ENCODE results near the gene DDX27. TPM values are rescaled to one million over a fixed set of nuclear protein-coding genes. Genes with fewer than 3 reads are reported as not detected.
"Not testable (repeated sequence)": the region's sequence is repeated elsewhere in the genome, so short reads cannot be mapped to it uniquely, and the experiment has no call there.

DDX27 gene
- total RNA-seq, 1 donor from 2014 or later: 18.2 TPM

DNA sequence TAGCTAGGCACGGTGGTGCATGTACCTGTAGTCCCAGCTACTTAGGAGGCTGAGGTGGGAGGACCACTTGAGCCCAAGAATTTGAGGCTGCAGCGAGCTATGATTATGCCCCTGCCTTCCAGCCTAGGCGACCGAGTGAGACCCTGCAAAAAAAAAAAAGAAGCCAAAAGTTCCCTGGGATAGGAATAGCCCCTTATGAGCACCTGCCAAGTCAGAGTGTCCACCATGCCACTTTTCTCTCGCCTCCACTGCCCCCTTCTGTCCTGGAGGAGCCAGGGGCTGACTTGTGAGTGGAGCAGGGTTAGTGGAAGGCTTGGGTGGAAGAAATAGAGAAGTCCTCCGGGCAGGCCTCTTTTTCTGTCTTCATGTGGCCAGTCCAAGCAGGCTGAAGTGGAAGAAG, 12.1 kb upstream of the DDX27 start:
- no peak for DNase-seq

DNA sequence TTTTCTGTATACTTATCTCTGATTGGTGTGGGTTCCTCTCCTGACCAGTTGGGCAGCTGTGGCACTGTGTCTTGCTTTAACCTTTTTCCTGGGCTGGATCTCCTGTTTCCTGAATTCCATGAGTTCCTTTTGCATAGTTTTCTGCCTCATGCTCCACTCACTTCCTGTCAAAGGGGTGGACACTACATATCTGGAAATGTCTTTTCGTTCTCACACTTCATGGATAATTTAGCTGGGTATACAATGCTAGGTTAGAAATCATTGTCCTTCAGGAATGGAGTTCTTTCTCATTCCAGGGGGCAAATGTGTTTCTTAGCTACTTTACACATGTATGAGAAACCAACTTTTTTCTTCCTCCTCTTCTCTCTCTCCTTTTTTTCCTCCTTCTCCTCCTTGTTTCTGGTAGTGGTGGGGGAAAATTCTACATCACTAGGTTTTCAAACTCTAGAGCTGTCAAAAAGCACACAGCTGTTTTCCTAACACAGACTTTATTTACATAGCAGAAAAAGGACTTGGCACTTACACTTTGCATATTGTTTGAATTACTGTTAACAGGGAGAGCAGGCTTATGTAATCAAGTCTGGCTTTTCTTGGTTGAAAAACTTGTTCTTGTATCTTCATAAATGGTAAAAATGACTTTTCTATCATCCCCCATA, 9.0 kb upstream of the DDX27 start:
- DNase-seq: no peak

- DNase-seq: no peak
These were observed 8.5 kb upstream of the DDX27 start for GRCh38 chr20:49210757-49211110.

GRCh38 chr20:49214571-49214970, 4.6 kb upstream of the DDX27 start:
- DNase-seq: no peak

GRCh38 chr20:49215232-49215631, 4.0 kb upstream of the DDX27 start:
- DNase-seq: no peak

DNA sequence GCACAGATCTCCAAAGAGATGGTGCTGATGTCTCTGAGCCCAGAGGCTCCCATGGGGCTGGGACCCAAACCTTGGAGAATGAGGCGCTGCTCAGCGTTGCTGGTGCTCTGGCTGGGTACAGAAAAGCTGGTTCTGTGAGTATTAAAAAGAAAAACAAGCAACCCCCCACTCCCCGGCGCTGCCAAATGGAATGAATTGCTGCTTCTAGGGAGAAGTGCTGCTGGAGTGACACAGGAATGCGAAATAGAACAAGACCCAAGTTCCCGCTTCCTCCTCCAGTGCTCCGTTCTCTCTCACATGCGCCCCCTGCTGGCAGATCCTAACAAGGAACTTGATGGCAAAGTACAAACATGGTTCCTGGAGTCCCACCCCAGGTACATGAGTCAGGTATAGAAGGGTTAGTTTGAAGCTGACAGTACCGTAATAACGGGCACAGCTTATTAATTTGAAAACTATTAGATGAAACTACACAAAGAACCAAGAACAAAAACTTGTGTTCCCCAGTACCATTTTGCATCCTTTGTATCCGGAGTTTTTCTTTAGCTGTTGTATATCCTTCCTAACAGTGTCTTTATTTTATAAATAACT, 2.1 kb upstream of the DDX27 start:
- peak; percentile 79 for DNase-seq

DNA sequence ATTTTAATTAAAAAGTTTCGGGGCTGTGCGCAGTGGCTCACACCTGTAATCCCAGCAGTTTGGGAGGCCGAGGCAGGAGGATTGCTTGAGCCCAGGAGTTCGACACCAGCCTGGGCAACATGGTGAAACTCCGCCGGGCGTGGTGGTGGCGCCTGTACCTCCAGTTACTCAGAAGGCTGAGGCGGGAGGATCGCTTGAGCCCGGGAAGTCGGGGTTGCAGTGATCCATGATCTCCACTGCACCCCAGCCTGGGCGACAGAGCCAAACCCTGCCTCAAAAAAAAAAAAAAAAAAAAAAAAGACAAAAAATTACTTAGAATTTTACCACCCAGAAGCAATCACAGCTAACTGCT, 501 bp upstream of the DDX27 start:
- DNase-seq: not testable (repeated sequence)

GRCh38 chr20:49219924-49220831, 962 bp downstream of the DDX27 start:
- DNase-seq: no peak

DNA sequence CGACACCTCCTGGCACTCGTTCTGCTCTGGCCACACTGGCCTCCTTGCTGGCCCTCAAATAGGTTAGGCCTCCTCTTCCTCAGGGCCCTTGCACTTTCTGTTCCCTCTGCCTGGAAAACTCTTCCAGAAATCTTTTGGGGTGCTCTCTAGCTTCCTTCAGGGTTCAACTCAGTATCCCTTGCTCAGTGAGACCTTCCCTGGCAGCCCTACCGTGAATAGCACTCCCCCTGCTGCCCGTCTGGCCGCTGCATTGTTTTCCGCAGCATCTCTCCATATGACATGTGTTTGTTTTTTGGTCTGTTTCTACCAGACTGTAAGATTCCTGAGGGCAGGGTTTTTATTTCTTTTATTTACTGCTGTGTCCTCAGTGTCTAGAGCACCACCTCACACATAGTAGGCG, 6.7 kb downstream of the DDX27 start:
- DNase-seq: no peak

DNA sequence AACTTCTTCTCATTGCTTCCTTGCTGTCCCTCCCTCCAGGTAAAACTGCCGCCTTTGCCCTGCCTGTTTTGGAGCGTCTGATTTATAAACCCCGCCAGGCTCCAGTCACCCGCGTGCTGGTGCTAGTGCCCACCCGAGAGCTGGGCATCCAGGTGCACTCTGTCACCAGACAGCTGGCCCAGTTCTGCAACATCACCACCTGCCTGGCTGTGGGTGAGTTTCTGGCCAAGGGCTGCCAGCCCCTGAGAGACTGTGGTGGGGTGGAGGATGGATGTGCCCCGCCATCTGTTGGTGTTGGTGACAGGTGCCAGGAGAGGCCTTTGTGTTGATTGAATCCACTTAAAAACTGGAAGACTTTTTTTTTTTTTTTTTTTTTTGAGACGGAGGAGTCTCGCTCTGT, 9.5 kb downstream of the DDX27 start:
- no peak for DNase-seq

DNA sequence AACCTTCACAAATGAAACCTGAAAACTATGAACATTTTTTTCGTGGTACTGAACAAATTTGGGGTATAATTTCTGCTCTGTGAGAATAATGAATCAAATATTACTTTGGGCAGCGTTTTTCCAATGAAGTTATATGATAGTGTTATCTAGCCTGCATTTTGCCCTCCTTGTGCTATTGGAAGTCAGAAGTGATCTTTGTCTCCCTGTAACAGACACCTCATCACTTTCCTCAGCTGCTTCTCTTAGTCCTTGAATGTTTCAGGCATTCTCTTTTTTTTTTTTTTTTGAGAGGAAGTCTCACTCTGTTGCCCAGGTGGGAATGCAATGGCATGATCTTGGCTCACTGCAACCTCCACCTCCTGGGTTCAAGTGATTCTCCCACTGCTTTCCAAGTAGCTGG, 10.2 kb downstream of the DDX27 start:
- no peak for DNase-seq

GRCh38 chr20:49230021-49230420, 10.8 kb downstream of the DDX27 start:
- DNase-seq: no peak

GRCh38 chr20:49230561-49231133, 11.4 kb downstream of the DDX27 start:
- no peak for DNase-seq

DNA sequence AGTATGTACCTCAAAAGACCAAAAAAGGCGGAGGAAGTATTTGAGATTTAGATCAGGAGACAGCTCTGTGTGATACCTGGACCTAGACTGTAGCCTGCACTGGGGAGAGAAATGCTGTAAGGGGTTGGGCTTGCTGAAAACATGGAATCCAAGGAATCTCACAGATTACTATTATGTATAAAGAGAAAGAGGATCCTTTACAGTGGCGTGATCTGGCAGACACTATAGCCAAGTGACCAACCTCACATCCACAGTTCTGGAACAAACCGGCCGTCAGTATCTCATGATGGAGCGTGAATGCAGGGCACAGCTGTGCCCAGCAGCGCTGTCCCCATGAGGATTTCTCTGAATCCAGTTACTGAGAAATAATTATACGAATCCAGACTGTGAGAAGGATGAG, 12.3 kb downstream of the DDX27 start:
- DNase-seq: no peak

DNA sequence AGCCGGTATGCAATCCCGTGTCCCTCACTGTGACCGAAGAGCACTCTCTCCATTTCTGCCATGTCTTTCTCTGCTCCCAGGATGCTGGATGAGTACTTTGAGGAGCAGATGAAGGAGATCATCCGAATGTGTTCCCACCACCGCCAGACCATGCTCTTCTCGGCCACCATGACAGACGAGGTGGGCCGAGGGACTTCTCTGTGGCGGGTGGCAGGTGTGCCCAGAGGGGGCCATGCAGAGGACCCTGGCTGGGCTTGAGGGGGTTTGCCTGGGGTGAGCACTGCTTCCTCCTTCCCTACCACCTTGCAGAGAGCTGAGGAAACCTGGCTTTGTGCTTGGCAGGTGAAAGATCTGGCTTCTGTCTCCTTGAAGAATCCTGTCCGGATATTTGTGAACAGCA, 14.0 kb downstream of the DDX27 start:
- DNase-seq: no peak

- DNase-seq: no peak
These were observed 15.6 kb downstream of the DDX27 start for GRCh38 chr20:49234831-49235230.

DNA sequence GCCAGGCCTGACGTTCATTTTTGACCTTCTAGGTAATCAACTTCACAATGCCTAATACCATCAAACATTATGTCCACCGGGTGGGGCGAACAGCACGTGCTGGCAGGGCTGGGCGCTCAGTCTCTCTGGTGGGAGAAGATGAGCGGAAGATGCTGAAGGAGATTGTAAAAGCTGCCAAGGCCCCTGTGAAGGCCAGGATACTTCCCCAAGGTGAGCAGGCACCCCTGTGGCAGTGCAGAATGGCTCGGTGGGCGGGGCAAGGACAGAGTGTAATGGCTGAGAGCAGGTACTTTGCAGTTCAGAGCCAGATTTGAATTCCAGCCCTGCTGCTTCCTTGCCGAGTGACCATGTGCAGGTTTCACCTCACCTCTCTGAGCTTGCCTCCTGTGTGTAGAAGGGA, 17.1 kb downstream of the DDX27 start:
- no peak for DNase-seq

DNA sequence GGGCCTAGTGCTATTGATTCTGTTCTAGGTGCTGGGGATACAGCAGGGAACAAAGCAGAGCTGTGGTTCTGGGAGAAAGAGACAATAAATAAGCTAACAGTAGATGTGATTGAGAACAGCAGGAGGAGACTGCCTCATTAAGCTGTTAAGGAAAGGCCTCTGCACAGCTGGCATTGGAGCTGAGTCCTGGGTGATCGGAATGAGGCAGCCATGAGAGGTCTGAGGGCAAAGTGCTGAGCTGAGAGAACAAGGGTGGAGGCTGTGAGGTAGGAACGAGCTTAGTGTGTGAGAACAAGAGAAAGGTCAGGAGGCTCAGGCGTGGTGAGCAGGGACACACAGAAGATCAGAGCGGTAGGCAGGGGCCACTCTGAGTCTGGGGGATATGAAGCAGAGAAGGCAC, 18.3 kb downstream of the DDX27 start:
- DNase-seq: no peak

DNA sequence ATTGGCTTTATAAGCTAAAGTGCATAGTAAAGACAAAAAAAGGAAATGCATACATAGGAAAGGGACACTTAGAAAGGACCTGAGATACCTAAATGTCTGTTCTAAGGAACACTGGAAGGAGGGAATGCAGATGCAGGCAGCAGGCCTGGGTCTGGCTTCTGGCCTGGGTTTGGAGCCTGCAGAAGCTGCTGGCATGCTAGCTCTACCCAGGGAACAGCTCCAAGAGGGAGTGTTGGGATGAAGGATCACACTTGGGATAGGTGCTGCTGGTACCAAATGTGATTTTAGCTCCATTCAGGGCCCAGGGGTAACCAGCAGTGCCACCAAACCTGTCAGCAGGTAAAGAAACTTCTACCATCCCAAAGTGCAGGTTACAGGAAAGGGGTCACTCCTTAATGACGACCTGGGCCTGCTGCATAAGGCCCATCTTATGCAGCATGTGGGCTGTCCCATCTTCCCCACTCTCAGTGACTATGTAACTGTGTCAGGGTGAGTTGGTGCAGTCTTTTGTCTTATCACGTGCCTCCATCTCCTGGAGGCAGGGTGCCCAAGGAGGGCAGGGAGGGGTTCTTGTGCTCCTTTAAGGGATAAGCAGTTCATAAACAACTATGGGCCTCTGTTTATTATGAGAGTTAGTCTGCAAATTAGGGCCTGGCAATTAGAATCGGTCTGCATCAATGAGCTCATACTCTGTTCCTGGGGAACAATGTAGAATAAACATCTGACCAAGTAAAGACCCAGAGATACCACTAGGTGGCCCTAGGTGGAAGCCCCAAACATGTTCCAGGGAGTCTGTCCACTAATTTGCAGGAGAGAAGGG, 26.9 kb downstream of the DDX27 start:
- DNase-seq: no peak

- DNase-seq: no peak
These were observed 28.0 kb downstream of the DDX27 start for GRCh38 chr20:49247169-49247723.

GRCh38 chr20:49247792-49248191, 28.6 kb downstream of the DDX27 start:
- DNase-seq: no peak

GRCh38 chr20:49248301-49248700, 29.1 kb downstream of the DDX27 start:
- no peak for DNase-seq

Data from occipital lobe (tissue), 2 donors.